Keratinocyte (primary cell): Measurements from ENCODE around the gene LIM2. TPM values are rescaled to one million over a fixed set of nuclear protein-coding genes. Genes with fewer than 3 reads are reported as not detected.

Experiments used
- DNase-seq: peaks from one replicate; pipeline ENCODE4 v3.0.0-alpha.2; 2011; ENCODE audit warnings: low read depth, missing footprints, low spot score
- FAIRE-seq: peaks from 2 replicates; lab custom pipeline; 2011; peaks lifted over from hg19 to GRCh38; lab: Jason Lieb, UNC
- H2AFZ ChIP-seq: 2 replicates; pipeline ENCODE4 v1.6.0; 2012; ENCODE audit warnings: low read length, control low read depth, inconsistent platforms; ENCODE audit not compliant: control insufficient read depth
- H3K27ac ChIP-seq: 2 replicates; pipeline ENCODE4 v1.5.1; 2011; ENCODE audit warnings: low read length; ENCODE audit not compliant: control insufficient read depth, insufficient read depth
- H3K27me3 ChIP-seq: 3 replicates; pipeline ENCODE4 v1.6.0; 2011; ENCODE audit warnings: low read length; ENCODE audit not compliant: control insufficient read depth, insufficient read depth; ENCODE audit errors: extremely low read depth
- H3K36me3 ChIP-seq, 2 experiments: 2 replicates in 1 of 2; 3 replicates in 1 of 2; pipeline ENCODE4 v1.5.1; 2011; ENCODE audit warnings: low read length in 2 of 2, mild to moderate bottlenecking in 1 of 2; ENCODE audit not compliant: control insufficient read depth in 2 of 2, insufficient read depth in 2 of 2; ENCODE audit errors: extremely low read depth in 1 of 2
- H3K4me1 ChIP-seq: 3 replicates; pipeline ENCODE4 v1.5.1; 2011; ENCODE audit warnings: low read length; ENCODE audit not compliant: control insufficient read depth, insufficient read depth; ENCODE audit errors: extremely low read depth
- H3K4me2 ChIP-seq: 3 replicates; pipeline ENCODE4 v1.6.0; 2011; ENCODE audit warnings: low read depth, low read length; ENCODE audit not compliant: control insufficient read depth, insufficient read depth; ENCODE audit errors: extremely low read depth
- H3K4me3 ChIP-seq, 3 experiments: fragments of 200-600 bp in 1 of 3; sonication (generic) in 1 of 3; 2 replicates in 2 of 3; 3 replicates in 1 of 3; pipeline ENCODE4 v1.5.1; 2011 to 2016; ENCODE audit warnings: low read length in 3 of 3, mild to moderate bottlenecking in 3 of 3, control low read depth in 2 of 3, inconsistent platforms in 1 of 3, low read depth in 1 of 3, mixed read lengths in 1 of 3, mixed run types in 1 of 3, moderate library complexity in 1 of 3; ENCODE audit not compliant: control insufficient read depth in 2 of 3, insufficient read depth in 2 of 3; ENCODE audit errors: extremely low read depth in 1 of 3
- H3K79me2 ChIP-seq: 2 replicates; pipeline ENCODE4 v1.6.0; 2012; ENCODE audit warnings: low read length; ENCODE audit not compliant: control insufficient read depth, insufficient read depth
- H3K9ac ChIP-seq: 3 replicates; pipeline ENCODE4 v1.6.0; 2011; ENCODE audit warnings: low read length; ENCODE audit not compliant: control insufficient read depth, insufficient read depth; ENCODE audit errors: extremely low read depth
- H3K9me1 ChIP-seq: 3 replicates; pipeline ENCODE4 v1.6.0; 2011; ENCODE audit warnings: low read length; ENCODE audit not compliant: control insufficient read depth, insufficient read depth; ENCODE audit errors: extremely low read depth
- H3K9me3 ChIP-seq: 2 replicates; pipeline ENCODE4 v1.5.1; 2012; ENCODE audit warnings: low read depth, low read length; ENCODE audit not compliant: control insufficient read depth
- H4K20me1 ChIP-seq: 3 replicates; pipeline ENCODE4 v1.6.0; 2011; ENCODE audit warnings: low read length; ENCODE audit not compliant: control insufficient read depth, insufficient read depth; ENCODE audit errors: extremely low read depth
- EZH2 ChIP-seq: IDR thresholded peaks from one replicate; pipeline ENCODE4 v1.6.1; 2012; ENCODE audit warnings: inconsistent platforms, mild to moderate bottlenecking, low read length, moderate library complexity
- dilution Hi-C: fragments of 300-500 bp; cut with MboI; formaldehyde crosslinking; loops from one replicate; pipeline ENCODE4 v1.7.0; 2020; ENCODE audit warnings: low sequenced_read_pairs; ENCODE audit not compliant: extremely low pct_ligation_motif_present
- polyA minus RNA-seq, 3 experiments: library from RNA; depleted of rRNA, polyadenylated mRNA; stranded (reverse); fragments of >200 nt; gene quantifications; 1 replicate in 1 of 3; 2 replicates in 1 of 3; 3 replicates in 1 of 3; pipeline ENCODE4 v1.2.3, GENCODE V29; 2011
- polyA plus RNA-seq, 5 experiments: library from polyadenylated mRNA; depleted of rRNA in 3 of 5; stranded (reverse) in 3 of 5; stranded (forward) in 1 of 5; unstranded in 1 of 5; fragments of >200 nt; gene quantifications; 1 replicate in 1 of 5; 2 replicates in 3 of 5; 3 replicates in 1 of 5; pipeline versions ENCODE4 v1.2.1 to v1.2.3, GENCODE V29; 2011 to 2012; ENCODE audit warnings: missing spikeins in 2 of 5, low read depth in 1 of 5, low replicate concordance in 1 of 5
- TF ChIP-seq, protein P1 (sequence below), 3 experiments: IDR thresholded peaks in 1 of 3; conservative IDR thresholded peaks in 1 of 3; optimal IDR thresholded peaks in 1 of 3; 2 replicates in 2 of 3; 3 replicates in 1 of 3; pipeline versions ENCODE3 to v1.5.1; 2011; ENCODE audit warnings: low read length in 3 of 3, mild to moderate bottlenecking in 3 of 3, moderate library complexity in 2 of 3, control low read depth in 1 of 3, inconsistent platforms in 1 of 3; ENCODE audit not compliant: insufficient read depth in 2 of 3; ENCODE audit errors: extremely low read depth in 1 of 3

Gene LIM2, protein sequence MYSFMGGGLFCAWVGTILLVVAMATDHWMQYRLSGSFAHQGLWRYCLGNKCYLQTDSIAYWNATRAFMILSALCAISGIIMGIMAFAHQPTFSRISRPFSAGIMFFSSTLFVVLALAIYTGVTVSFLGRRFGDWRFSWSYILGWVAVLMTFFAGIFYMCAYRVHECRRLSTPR
- polyA plus RNA-seq (not detected in 3 replicates), polyA minus RNA-seq (not detected in 3 replicates)
- not detected for polyA plus RNA-seq (2011; ENCODE audit: low read depth)
- polyA plus RNA-seq (2011; cell fraction: cytosol; rRNA removed): not detected in 2 replicates
- polyA plus RNA-seq (2011; cell fraction: nucleus; rRNA removed): not detected in 2 replicates
- not detected in 2 replicates for polyA plus RNA-seq (2012; ENCODE audit: low replicate concordance)
- not detected for polyA minus RNA-seq (2011; cell fraction: cytosol; rRNA and poly(A)+ RNA removed)
- not detected in 2 replicates for polyA minus RNA-seq (2011; cell fraction: nucleus; rRNA and poly(A)+ RNA removed)

DNA sequence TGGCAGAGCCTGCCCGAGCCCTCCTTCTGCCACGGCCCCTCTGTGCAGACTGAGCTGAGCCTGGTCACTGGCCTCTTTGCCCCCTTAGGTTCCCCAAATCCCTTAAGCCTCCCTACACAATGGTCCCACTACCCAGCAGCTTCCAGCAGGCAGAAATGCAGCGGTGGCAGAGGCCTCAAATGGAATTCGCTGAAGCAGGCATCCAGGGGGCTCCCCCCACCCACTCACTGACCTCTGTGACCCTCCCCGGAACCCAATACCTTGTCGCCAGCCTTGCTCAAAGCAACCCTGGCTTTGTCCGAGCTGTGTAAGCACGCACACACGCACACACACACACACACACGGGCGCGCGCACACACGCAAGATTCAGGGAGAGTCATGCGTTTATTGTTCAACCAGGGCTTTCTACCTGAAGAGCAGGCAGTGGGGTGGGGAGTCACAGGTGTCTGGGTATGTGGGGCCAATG, at the start of gene LIM2:
LIM2 (minus strand) TSS at position 51 of the 466 bp plus-strand sequence. CDS start 531 bp downstream, outside the sequence.
- no peak for TF ChIP-seq EZH2
- TF ChIP-seq, protein P1, sequence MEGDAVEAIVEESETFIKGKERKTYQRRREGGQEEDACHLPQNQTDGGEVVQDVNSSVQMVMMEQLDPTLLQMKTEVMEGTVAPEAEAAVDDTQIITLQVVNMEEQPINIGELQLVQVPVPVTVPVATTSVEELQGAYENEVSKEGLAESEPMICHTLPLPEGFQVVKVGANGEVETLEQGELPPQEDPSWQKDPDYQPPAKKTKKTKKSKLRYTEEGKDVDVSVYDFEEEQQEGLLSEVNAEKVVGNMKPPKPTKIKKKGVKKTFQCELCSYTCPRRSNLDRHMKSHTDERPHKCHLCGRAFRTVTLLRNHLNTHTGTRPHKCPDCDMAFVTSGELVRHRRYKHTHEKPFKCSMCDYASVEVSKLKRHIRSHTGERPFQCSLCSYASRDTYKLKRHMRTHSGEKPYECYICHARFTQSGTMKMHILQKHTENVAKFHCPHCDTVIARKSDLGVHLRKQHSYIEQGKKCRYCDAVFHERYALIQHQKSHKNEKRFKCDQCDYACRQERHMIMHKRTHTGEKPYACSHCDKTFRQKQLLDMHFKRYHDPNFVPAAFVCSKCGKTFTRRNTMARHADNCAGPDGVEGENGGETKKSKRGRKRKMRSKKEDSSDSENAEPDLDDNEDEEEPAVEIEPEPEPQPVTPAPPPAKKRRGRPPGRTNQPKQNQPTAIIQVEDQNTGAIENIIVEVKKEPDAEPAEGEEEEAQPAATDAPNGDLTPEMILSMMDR (optimal IDR thresholded peaks at IDR 0.05 in 1 of 3, IDR thresholded peaks at IDR 0.05 in 1 of 3, conservative IDR thresholded peaks at IDR 0.05 in 1 of 3; ENCODE audit: extremely low read depth in 1 of 3, insufficient read depth in 2 of 3, low read length in 3 of 3): no peak
- H2AFZ ChIP-seq: no peak within 1 kb of the TSS
- dilution Hi-C loops: no loop called here
- H3K4me1 ChIP-seq: no peaks in the 10 kb centered on the region
- DNase-seq: no peak
- H3K4me2 ChIP-seq: no peak within 1 kb of the TSS
- no peak within 1 kb of the TSS for H3K9ac ChIP-seq
- no peak within 1 kb of the TSS for H3K27ac ChIP-seq
- H3K4me3 ChIP-seq: no peak within 1 kb of the TSS
- H3K9me1 ChIP-seq: no peaks in the 10 kb centered on the region
- H4K20me1 ChIP-seq: no peaks in the 10 kb centered on the region
- H3K9me3 ChIP-seq: no peaks in the 10 kb centered on the region
- H3K36me3 ChIP-seq: no peaks in the 10 kb centered on the region
- no peaks in the 10 kb centered on the region for H3K27me3 ChIP-seq
- no peaks in the 10 kb centered on the region for H3K79me2 ChIP-seq
- FAIRE-seq: no peak

DNA sequence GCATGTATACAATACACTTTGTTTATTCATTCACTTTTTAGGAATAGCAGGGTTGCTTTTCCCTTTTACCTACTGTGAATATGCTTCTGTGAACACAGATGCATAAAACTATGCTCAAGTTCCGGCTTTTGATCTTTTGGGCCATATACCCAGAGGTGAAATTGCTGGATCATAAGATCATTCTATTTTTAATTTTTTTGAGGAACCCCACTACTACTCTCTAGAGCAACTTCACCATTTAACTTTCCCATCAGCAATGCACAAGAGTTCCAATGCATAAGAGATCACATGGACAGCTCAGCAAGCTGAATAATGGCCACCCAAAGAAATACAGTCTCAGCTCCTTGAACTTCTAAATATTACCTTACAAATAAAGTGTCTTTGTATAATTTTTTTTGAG, 46.7 kb upstream of the LIM2 start:
- Histone ChIP-seq H3K27me3 (no peaks in the 10 kb centered on the region), H3K36me3 (no peaks in the 10 kb centered on the region), H3K4me1 (no peaks in the 10 kb centered on the region), H3K27ac (no peak overlapping the region), H3K9me3 (no peaks in the 10 kb centered on the region), H3K9me1 (no peaks in the 10 kb centered on the region), H4K20me1 (no peaks in the 10 kb centered on the region), H3K4me2 (no peak overlapping the region), H2AFZ (no peak overlapping the region), H3K9ac (no peak overlapping the region), H3K4me3 (no peak overlapping the region), H3K79me2 (no peaks in the 10 kb centered on the region)
- FAIRE-seq (no peak), DNase-seq (no peak)
- TF ChIP-seq, protein P1 (optimal IDR thresholded peaks at IDR 0.05 in 1 of 3, IDR thresholded peaks at IDR 0.05 in 1 of 3, conservative IDR thresholded peaks at IDR 0.05 in 1 of 3; ENCODE audit: extremely low read depth in 1 of 3, insufficient read depth in 2 of 3, low read length in 3 of 3): no peak
- TF ChIP-seq EZH2: no peak
- dilution Hi-C loops: no loop called here
